H9 (cell line): ENCODE results near the gene BMPR1A. TPM values are rescaled to one million over a fixed set of nuclear protein-coding genes. Genes with fewer than 3 reads are reported as not detected.

Experiments
- DNase-seq: peaks from one replicate; pipeline ENCODE4 v3.0.0-alpha.2; 2017
- H2AFZ ChIP-seq: one replicate; pipeline ENCODE4 v1.6.1; 2013; ENCODE audit warnings: mild to moderate bottlenecking, low read length, control low read depth, moderate library complexity
- H2AK5ac ChIP-seq: 2 replicates; pipeline ENCODE4 v1.6.1; 2013; ENCODE audit warnings: low read length, control low read depth, mixed read lengths; ENCODE audit not compliant: insufficient read length
- H2BK120ac ChIP-seq: one replicate; pipeline ENCODE4 v1.6.1; 2013; ENCODE audit warnings: low read depth, mild to moderate bottlenecking, low read length, control low read depth, inconsistent platforms; ENCODE audit not compliant: poor library complexity, severe bottlenecking
- H2BK12ac ChIP-seq: 2 replicates; pipeline ENCODE4 v1.6.1; 2013; ENCODE audit warnings: low read length, control low read depth, mixed read lengths, low read depth; ENCODE audit not compliant: insufficient read length
- H2BK15ac ChIP-seq: 2 replicates; pipeline ENCODE4 v1.6.1; 2013; ENCODE audit warnings: low read depth, low read length, control low read depth
- H2BK20ac ChIP-seq: one replicate; pipeline ENCODE4 v1.6.1; 2013; ENCODE audit warnings: low read depth, mild to moderate bottlenecking, low read length, control low read depth, inconsistent platforms; ENCODE audit not compliant: poor library complexity, severe bottlenecking
- H2BK5ac ChIP-seq: 2 replicates; pipeline ENCODE4 v1.6.1; 2013; ENCODE audit warnings: low read length, control low read depth, mixed read lengths; ENCODE audit not compliant: insufficient read length
- H3K14ac ChIP-seq: 2 replicates; pipeline ENCODE4 v1.6.1; 2013; ENCODE audit warnings: low read length, control low read depth; ENCODE audit not compliant: insufficient read depth
- H3K18ac ChIP-seq: 2 replicates; pipeline ENCODE4 v1.6.1; 2013; ENCODE audit warnings: low read depth, mild to moderate bottlenecking, mixed read lengths, low read length, control low read depth; ENCODE audit not compliant: insufficient read length
- H3K23ac ChIP-seq: 2 replicates; pipeline ENCODE4 v1.6.1; 2013; ENCODE audit warnings: low read length, control low read depth, mixed read lengths, low read depth; ENCODE audit not compliant: insufficient read length
- H3K23me2 ChIP-seq: 2 replicates; pipeline ENCODE4 v1.6.1; 2013; ENCODE audit warnings: low read depth, mild to moderate bottlenecking, mixed read lengths, low read length, control low read depth; ENCODE audit not compliant: insufficient read length, poor library complexity, severe bottlenecking
- H3K27ac ChIP-seq: 2 replicates; pipeline ENCODE4 v1.5.1; 2013; ENCODE audit warnings: low read length, control low read depth, mixed read lengths, low read depth; ENCODE audit not compliant: insufficient read length
- H3K27me3 ChIP-seq: 2 replicates; pipeline ENCODE4 v1.6.1; 2013; ENCODE audit warnings: low read length, control low read depth, inconsistent platforms; ENCODE audit not compliant: insufficient read depth
- H3K4ac ChIP-seq: 2 replicates; pipeline ENCODE4 v1.6.1; 2013; ENCODE audit warnings: low read depth, mild to moderate bottlenecking, control low read depth, inconsistent platforms, low read length, moderate library complexity
- H3K4me1 ChIP-seq: 2 replicates; pipeline ENCODE4 v1.6.1; 2013; ENCODE audit warnings: low read length, control low read depth, inconsistent platforms; ENCODE audit not compliant: insufficient read depth
- H3K4me2 ChIP-seq: 2 replicates; pipeline ENCODE4 v1.6.1; 2013; ENCODE audit warnings: low read length, control low read depth, mixed read lengths; ENCODE audit not compliant: insufficient read length, insufficient read depth
- H3K56ac ChIP-seq: 2 replicates; pipeline ENCODE4 v1.6.1; 2013; ENCODE audit warnings: low read depth, mild to moderate bottlenecking, mixed read lengths, low read length, control low read depth; ENCODE audit not compliant: insufficient read length
- H3K79me1 ChIP-seq: 2 replicates; pipeline ENCODE4 v1.6.1; 2013; ENCODE audit warnings: low read depth, mild to moderate bottlenecking, moderate library complexity, low read length, control low read depth, inconsistent platforms; ENCODE audit not compliant: insufficient read depth, poor library complexity, severe bottlenecking
- H3K79me2 ChIP-seq: 2 replicates; pipeline ENCODE4 v1.6.1; 2013; ENCODE audit warnings: low read length, control low read depth, inconsistent platforms; ENCODE audit not compliant: insufficient read depth
- H3K9ac ChIP-seq: 2 replicates; pipeline ENCODE4 v1.6.1; 2013; ENCODE audit warnings: low read length, control low read depth, mixed read lengths; ENCODE audit not compliant: insufficient read length; ENCODE audit errors: extremely low read depth
- H3K9me3 ChIP-seq: one replicate; pipeline ENCODE4 v1.6.1; 2013; ENCODE audit warnings: low read depth, low read length, inconsistent platforms; ENCODE audit not compliant: control insufficient read depth
- H3T11ph ChIP-seq: one replicate; pipeline ENCODE4 v1.6.1; 2013; ENCODE audit warnings: mild to moderate bottlenecking, low read length, control low read depth, inconsistent platforms
- H4K20me1 ChIP-seq: one replicate; pipeline ENCODE4 v1.6.1; 2013; ENCODE audit not compliant: control insufficient read depth, insufficient read length, insufficient read depth
- H4K5ac ChIP-seq: 2 replicates; pipeline ENCODE4 v1.6.1; 2013; ENCODE audit warnings: low read depth, mild to moderate bottlenecking, mixed read lengths, low read length, control low read depth; ENCODE audit not compliant: insufficient read length
- H4K8ac ChIP-seq: replicated peaks from 2 replicates; pipeline ENCODE4 v1.6.1; 2013; ENCODE audit warnings: low read length, control low read depth, mixed read lengths, low read depth; ENCODE audit not compliant: insufficient read length
- H4K91ac ChIP-seq: 2 replicates; pipeline ENCODE4 v1.6.1; 2013; ENCODE audit warnings: low read depth, mild to moderate bottlenecking, moderate library complexity, mixed read lengths, low read length, control low read depth; ENCODE audit not compliant: insufficient read length
- H3K27ac Mint-ChIP-seq, 3 experiments: 2 replicates in 2 of 3; 3 replicates in 1 of 3; pipeline ENCODE4 v1.8.0; 2020 to 2021; ENCODE audit warnings: mixed read lengths in 3 of 3, mild to moderate bottlenecking in 1 of 3, moderate library complexity in 1 of 3
- H3K27me3 Mint-ChIP-seq: 2 replicates; pipeline ENCODE4 v1.8.0; 2021; ENCODE audit warnings: low read depth, mild to moderate bottlenecking, moderate library complexity, mixed read lengths
- H3K36me3 Mint-ChIP-seq, 3 experiments: 2 replicates in 2 of 3; 3 replicates in 1 of 3; pipeline ENCODE4 v1.8.0; 2020 to 2021; ENCODE audit warnings: low read depth in 3 of 3, mixed read lengths in 3 of 3; ENCODE audit not compliant: insufficient read depth in 1 of 3
- H3K4me1 Mint-ChIP-seq, 2 experiments: 2 replicates each; pipeline ENCODE4 v1.8.0; 2020; ENCODE audit warnings: mixed read lengths in 2 of 2
- H3K4me3 Mint-ChIP-seq, 2 experiments: 2 replicates in 1 of 2; 3 replicates in 1 of 2; pipeline ENCODE4 v1.8.0; 2020 to 2021; ENCODE audit warnings: mild to moderate bottlenecking in 2 of 2, mixed read lengths in 2 of 2, moderate library complexity in 1 of 2
- H3K9me3 Mint-ChIP-seq, 2 experiments: 2 replicates in 1 of 2; 3 replicates in 1 of 2; pipeline ENCODE4 v1.8.0; 2020; ENCODE audit warnings: mild to moderate bottlenecking in 2 of 2, mixed read lengths in 2 of 2, moderate library complexity in 1 of 2
- total RNA-seq: library from RNA; stranded (reverse); gene quantifications from 2 replicates; pipeline ENCODE4 v1.2.1, GENCODE V29; 2021
- TF ChIP-seq, protein P1 (sequence below): fragments of 200-600 bp; sonication (generic); conservative IDR thresholded peaks from 3 replicates; pipeline ENCODE4 v1.8.0; 2021; ENCODE audit warnings: antibody characterized with exemption, mild to moderate bottlenecking

BMPR1A gene
- total RNA-seq, 1 experiment from 2014 or later: 138 TPM

DNA sequence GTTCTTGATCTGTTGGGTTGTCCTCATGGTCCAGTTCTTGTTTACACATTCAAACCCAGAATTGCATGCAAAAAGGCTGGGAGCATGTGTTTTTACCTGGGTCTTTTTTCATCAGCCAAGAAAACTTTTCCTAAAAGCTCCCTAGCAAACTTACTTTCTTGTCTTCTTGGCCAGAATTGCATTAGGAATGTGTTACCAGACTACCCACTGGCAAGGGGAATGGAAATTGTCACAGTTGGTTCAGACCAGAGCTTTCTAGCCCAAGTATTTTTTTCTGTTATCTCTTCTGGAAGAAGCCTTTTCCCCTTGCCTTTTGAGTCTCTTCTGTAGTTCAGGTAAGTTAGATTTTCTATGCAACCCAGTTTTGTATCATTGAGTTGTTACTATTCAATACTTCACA, 77.5 kb downstream of the BMPR1A start:
- no peak overlapping the region for H3K18ac ChIP-seq
- no peaks in the 10 kb centered on the region for H3K27me3 ChIP-seq
- peaks cover 10% of the 10 kb centered on the region for H3K79me1 ChIP-seq
- Mint-ChIP-seq H3K27me3 (no peaks in the 10 kb centered on the region), H3K36me3 (no peaks in the 10 kb centered on the region; a peak in 2 of 7 replicates), H3K4me1 (peaks cover 57% of the 10 kb centered on the region in 2 experiments), H3K27ac (no peak overlapping the region), H3K4me3 (no peak overlapping the region), H3K9me3 (no peaks in the 10 kb centered on the region)
- H3K23me2 ChIP-seq: no peaks in the 10 kb centered on the region
- DNase-seq: no peak
- no peak overlapping the region for H3K56ac ChIP-seq
- H3K27ac ChIP-seq: no peak overlapping the region
- no peak overlapping the region for H2BK20ac ChIP-seq
- no peak overlapping the region for H4K8ac ChIP-seq
- no peak overlapping the region for H2BK12ac ChIP-seq
- no peak overlapping the region for H4K5ac ChIP-seq
- TF ChIP-seq, protein P1, sequence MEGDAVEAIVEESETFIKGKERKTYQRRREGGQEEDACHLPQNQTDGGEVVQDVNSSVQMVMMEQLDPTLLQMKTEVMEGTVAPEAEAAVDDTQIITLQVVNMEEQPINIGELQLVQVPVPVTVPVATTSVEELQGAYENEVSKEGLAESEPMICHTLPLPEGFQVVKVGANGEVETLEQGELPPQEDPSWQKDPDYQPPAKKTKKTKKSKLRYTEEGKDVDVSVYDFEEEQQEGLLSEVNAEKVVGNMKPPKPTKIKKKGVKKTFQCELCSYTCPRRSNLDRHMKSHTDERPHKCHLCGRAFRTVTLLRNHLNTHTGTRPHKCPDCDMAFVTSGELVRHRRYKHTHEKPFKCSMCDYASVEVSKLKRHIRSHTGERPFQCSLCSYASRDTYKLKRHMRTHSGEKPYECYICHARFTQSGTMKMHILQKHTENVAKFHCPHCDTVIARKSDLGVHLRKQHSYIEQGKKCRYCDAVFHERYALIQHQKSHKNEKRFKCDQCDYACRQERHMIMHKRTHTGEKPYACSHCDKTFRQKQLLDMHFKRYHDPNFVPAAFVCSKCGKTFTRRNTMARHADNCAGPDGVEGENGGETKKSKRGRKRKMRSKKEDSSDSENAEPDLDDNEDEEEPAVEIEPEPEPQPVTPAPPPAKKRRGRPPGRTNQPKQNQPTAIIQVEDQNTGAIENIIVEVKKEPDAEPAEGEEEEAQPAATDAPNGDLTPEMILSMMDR: no peak
- H3K9ac ChIP-seq: no peak overlapping the region
- H2BK5ac ChIP-seq: no peak overlapping the region
- H3K9me3 ChIP-seq: no peaks in the 10 kb centered on the region
- no peak overlapping the region for H4K91ac ChIP-seq
- no peak overlapping the region for H2AFZ ChIP-seq
- no peaks in the 10 kb centered on the region for H4K20me1 ChIP-seq
- no peak overlapping the region for H3T11ph ChIP-seq
- no peak overlapping the region for H2BK120ac ChIP-seq
- H3K4ac ChIP-seq: no peak overlapping the region
- no peak overlapping the region for H2AK5ac ChIP-seq
- H3K14ac ChIP-seq: no peak overlapping the region
- H2BK15ac ChIP-seq: no peak overlapping the region
- H3K4me1 ChIP-seq: peaks cover 2% of the 10 kb centered on the region; the same call in 1 of the 2 replicates
- no peak overlapping the region for H3K23ac ChIP-seq
- no peak overlapping the region for H3K4me2 ChIP-seq
- peaks cover 52% of the 10 kb centered on the region; the same call in 1 of the 2 replicates for H3K79me2 ChIP-seq
